GM21367 (cell line): ENCODE measurements around the gene DEGS2.

Experiments
- ATAC-seq: cut with Tn5 transposase; IDR thresholded peaks from one replicate; pipeline ENCODE4 v1.9.1; 2021; ENCODE audit not compliant: unreplicated experiment

The DEGS2 gene

GRCh38 chr14:100096656-100097055 is 62.8 kb downstream of the DEGS2 start:
- no peak for ATAC-seq
